ENCODE measurements around the gene HBB. TPM values are rescaled to one million over a fixed set of nuclear protein-coding genes. Genes with fewer than 3 reads are reported as not detected.

The HBB gene
- total RNA-seq, 6 donors from 2014 or later = 26.2 to 1,949 (median 399) TPM

GRCh38 chr11:5269715-5270147, 42.9 kb upstream of the HBB start, which contains the start of gene HBE1:
HBE1 (minus strand) TSS chr11:5269945; CDS start chr11:5269890, 55 bp downstream.
- Histone ChIP-seq H3K4me3 (no peak within 1 kb of the TSS), H3K27me3 (no peaks in the 10 kb centered on the region), H3K4me1 (no peaks in the 10 kb centered on the region), H3K36me3 (no peaks in the 10 kb centered on the region), H3K9me3 (no peaks in the 10 kb centered on the region), H3K27ac (no peak within 1 kb of the TSS)
- ATAC-seq (ENCODE audit: low FRiP score in 2 of 2) (no peak), DNase-seq (no peak)
- TF ChIP-seq EP300 (IDR thresholded peaks at IDR 0.05) (no peak), POLR2A (IDR thresholded peaks at IDR 0.05) (no peak), POLR2AphosphoS5 (IDR thresholded peaks at IDR 0.05) (no peak), CTCF (IDR thresholded peaks at IDR 0.05) (no peak)
- 68% methylated on average over 4 of the region's 4 CpGs for WGBS, 2 donors

- TF ChIP-seq CTCF (IDR thresholded peaks at IDR 0.05) (no peak), POLR2A (IDR thresholded peaks at IDR 0.05) (no peak), EP300 (IDR thresholded peaks at IDR 0.05) (no peak), POLR2AphosphoS5 (IDR thresholded peaks at IDR 0.05) (no peak)
- ATAC-seq (ENCODE audit: low FRiP score in 2 of 2) (no peak), DNase-seq (no peak)
- WGBS, 2 donors = 68 to 77% methylated on average over 2 of the region's 2 CpGs
- Histone ChIP-seq H3K4me3 (no peak overlapping the region), H3K9me3 (no peaks in the 10 kb centered on the region), H3K4me1 (no peaks in the 10 kb centered on the region), H3K27me3 (no peaks in the 10 kb centered on the region), H3K36me3 (no peaks in the 10 kb centered on the region), H3K27ac (no peak overlapping the region)
These were observed 40.2 kb upstream of the HBB start for GRCh38 chr11:5267033-5267563.

GRCh38 chr11:5266609-5267008, 39.7 kb upstream of the HBB start:
- Histone ChIP-seq H3K4me1 (no peaks in the 10 kb centered on the region), H3K4me3 (no peak overlapping the region), H3K27me3 (no peaks in the 10 kb centered on the region), H3K9me3 (no peaks in the 10 kb centered on the region), H3K36me3 (no peaks in the 10 kb centered on the region), H3K27ac (no peak overlapping the region)
- DNase-seq (no peak), ATAC-seq (ENCODE audit: low FRiP score in 2 of 2) (no peak)
- TF ChIP-seq POLR2AphosphoS5 (IDR thresholded peaks at IDR 0.05) (no peak), EP300 (IDR thresholded peaks at IDR 0.05) (no peak), POLR2A (IDR thresholded peaks at IDR 0.05) (no peak), CTCF (IDR thresholded peaks at IDR 0.05) (no peak)

- no peaks in the 10 kb centered on the region for H3K4me1 ChIP-seq
- H3K4me3 ChIP-seq = no peak overlapping the region
- ATAC-seq (ENCODE audit: low FRiP score in 2 of 2) = no peak
These were observed 39.0 kb upstream of the HBB start for GRCh38 chr11:5265832-5266231.

GRCh38 chr11:5258543-5259262, 31.8 kb upstream of the HBB start:
- TF ChIP-seq CTCF (IDR thresholded peaks at IDR 0.05) (no peak), POLR2A (IDR thresholded peaks at IDR 0.05) (no peak), POLR2AphosphoS5 (IDR thresholded peaks at IDR 0.05) (no peak), EP300 (IDR thresholded peaks at IDR 0.05) (no peak)
- ATAC-seq (ENCODE audit: low FRiP score in 2 of 2) (no peak), DNase-seq (no peak)
- Histone ChIP-seq H3K27ac (no peak overlapping the region), H3K9me3 (no peaks in the 10 kb centered on the region), H3K4me3 (no peak overlapping the region), H3K4me1 (no peaks in the 10 kb centered on the region), H3K36me3 (no peaks in the 10 kb centered on the region), H3K27me3 (no peaks in the 10 kb centered on the region)
- 81 to 82% methylated on average over 4 to 7 of the region's 7 CpGs for WGBS, 2 donors

More at GRCh38 chr11:5265832-5266231, 39.0 kb upstream of the HBB start:
- Histone ChIP-seq H3K9me3 (no peaks in the 10 kb centered on the region), H3K27me3 (no peaks in the 10 kb centered on the region), H3K27ac (no peak overlapping the region), H3K36me3 (no peaks in the 10 kb centered on the region)
- 46 to 70% methylated on average over 2 of the region's 2 CpGs for WGBS, 2 donors
- DNase-seq = no peak
- no peak for TF ChIP-seq POLR2A (IDR thresholded peaks at IDR 0.05)
- TF ChIP-seq EP300 (IDR thresholded peaks at IDR 0.05) = no peak

Data from upper lobe of left lung (tissue), 6 donors.